Ishikawa (cell line): ENCODE results near the gene DMD.

ENCODE experiments used
- EP300 ChIP-seq: IDR thresholded peaks from 2 replicates; pipeline ENCODE4 v1.6.1; 2012; ENCODE audit warnings: borderline replicate concordance
- RAD21 ChIP-seq: IDR thresholded peaks from 2 replicates; pipeline ENCODE4 v1.6.1; 2012; ENCODE audit warnings: low read depth
- YY1 ChIP-seq: IDR thresholded peaks from 2 replicates; pipeline ENCODE4 v1.6.1; 2012; ENCODE audit warnings: low read depth

DNA sequence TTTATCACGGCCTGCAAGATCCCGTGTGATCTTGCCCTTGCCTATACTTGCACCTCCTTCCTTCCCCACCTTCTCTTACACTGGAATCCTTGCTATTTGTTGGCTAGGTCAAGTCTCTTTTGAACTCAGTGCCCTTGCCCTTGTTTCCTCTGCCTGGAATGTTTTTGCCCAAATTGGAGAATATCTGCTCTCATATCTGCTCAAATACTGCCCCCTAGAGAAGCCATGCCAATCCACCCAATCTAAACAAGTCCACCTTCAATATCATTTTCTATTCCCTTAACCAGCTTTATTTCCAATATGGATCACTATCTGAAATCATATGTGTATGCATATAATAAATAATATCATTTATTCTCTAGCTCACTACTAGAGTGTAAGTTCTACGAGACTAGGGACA is 1095.3 kb downstream of the DMD start:
- no peak for TF ChIP-seq EP300
- no peak for TF ChIP-seq RAD21
- TF ChIP-seq YY1, result no peak
